GM21360 (cell line): Measurements from ENCODE around the gene TLR5.
A peak's percentile ranks its signal among the peaks of the same experiment; 100 is the strongest.

Source experiments
- ATAC-seq: cut with Tn5 transposase; IDR thresholded peaks from one replicate; pipeline ENCODE4 v1.9.1; 2021; ENCODE audit warnings: mild to moderate bottlenecking, moderate library complexity; ENCODE audit not compliant: unreplicated experiment

Gene TLR5

GRCh38 chr1:223152399-223152798 is 9.4 kb upstream of the TLR5 start:
- ATAC-seq: no peak

GRCh38 chr1:223150443-223150842 is 7.4 kb upstream of the TLR5 start:
- no peak for ATAC-seq

GRCh38 chr1:223147873-223148272 is 4.8 kb upstream of the TLR5 start:
- no peak for ATAC-seq

- ATAC-seq: no peak
Observed at GRCh38 chr1:223147409-223147808, 4.4 kb upstream of the TLR5 start.

GRCh38 chr1:223146745-223147144 is 3.7 kb upstream of the TLR5 start:
- no peak for ATAC-seq

GRCh38 chr1:223144914-223145313 is 1.9 kb upstream of the TLR5 start:
- no peak for ATAC-seq

- no peak for ATAC-seq
Observed at GRCh38 chr1:223144431-223144830, 1.4 kb upstream of the TLR5 start.

- ATAC-seq: no peak
Observed at GRCh38 chr1:223143537-223144248, 645 bp upstream of the TLR5 start.

- ATAC-seq: no peak
Observed at GRCh38 chr1:223142269-223142668, 779 bp downstream of the TLR5 start.

- ATAC-seq: no peak
Observed at GRCh38 chr1:223140611-223141405, 2.2 kb downstream of the TLR5 start.

- ATAC-seq: no peak
Observed at GRCh38 chr1:223137455-223138085, 5.5 kb downstream of the TLR5 start.

GRCh38 chr1:223136086-223136485 is 7.0 kb downstream of the TLR5 start:
- ATAC-seq: no peak

GRCh38 chr1:223135176-223135942 is 7.7 kb downstream of the TLR5 start:
- ATAC-seq: no peak

- peak; percentile 85 for ATAC-seq
Observed at GRCh38 chr1:223133824-223134435, 9.1 kb downstream of the TLR5 start.

- ATAC-seq: no peak
Observed at GRCh38 chr1:223133306-223133823, 9.7 kb downstream of the TLR5 start.

GRCh38 chr1:223129229-223129901 is 13.7 kb downstream of the TLR5 start:
- peak; percentile 59 for ATAC-seq

GRCh38 chr1:223126741-223127140 is 16.3 kb downstream of the TLR5 start:
- no peak for ATAC-seq

GRCh38 chr1:223125766-223126165 is 17.3 kb downstream of the TLR5 start:
- ATAC-seq: no peak

GRCh38 chr1:223123011-223123610 is 19.9 kb downstream of the TLR5 start:
- ATAC-seq: no peak
